ENCODE data around the gene USP54.

- TF ChIP-seq CTCF (IDR thresholded peaks at IDR 0.05) (no peak), POLR2A (IDR thresholded peaks at IDR 0.05) (no peak)
Measured at GRCh38 chr10:73465978-73466726, 125.0 kb downstream of the USP54 start.

All from thyroid gland (tissue), 4 donors.